KBM-7 (cell line): ENCODE measurements around the gene BAIAP2L1.

Source experiments
- DNase-seq: peaks from one replicate; pipeline ENCODE4 v3.0.0-alpha.2; 2015
- in situ Hi-C: fragments of 300-500 bp; cut with MboI; formaldehyde crosslinking; loops from 2 replicates; pipeline ENCODE4 v1.14.3; 2020; ENCODE audit warnings: low sequenced_read_pairs, low pct_unique_long_range_greater_than_20kb, mixed read lengths

BAIAP2L1 gene

DNA sequence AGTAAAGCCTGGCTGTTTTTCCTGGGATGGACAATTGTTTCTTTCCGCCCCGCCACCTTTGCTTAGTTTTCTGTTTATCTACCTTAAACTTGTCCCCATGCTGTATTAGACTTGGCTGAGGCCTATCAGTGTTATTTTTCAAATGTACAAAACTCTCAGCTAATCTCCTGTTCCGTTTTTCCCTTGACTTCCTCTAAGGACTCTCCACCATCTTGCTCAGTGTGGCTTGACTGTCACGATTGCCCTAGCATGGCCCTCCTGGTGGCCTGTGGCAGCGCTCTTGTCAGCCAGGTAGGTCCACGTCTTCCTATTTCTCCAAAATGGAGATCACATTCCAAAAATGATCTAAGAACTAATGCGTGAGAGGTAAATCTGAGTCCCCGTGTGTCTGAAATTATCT lies 36.7 kb downstream of the BAIAP2L1 start:
- no peak for DNase-seq
- in situ Hi-C loops = no loop called here

GRCh38 chr7:98362517-98362916 lies 38.4 kb downstream of the BAIAP2L1 start:
- DNase-seq = no peak
- in situ Hi-C loops = no loop called here

- in situ Hi-C loops = no loop called here
- no peak for DNase-seq
Measured at GRCh38 chr7:98360221-98361130, 40.4 kb downstream of the BAIAP2L1 start.

DNA sequence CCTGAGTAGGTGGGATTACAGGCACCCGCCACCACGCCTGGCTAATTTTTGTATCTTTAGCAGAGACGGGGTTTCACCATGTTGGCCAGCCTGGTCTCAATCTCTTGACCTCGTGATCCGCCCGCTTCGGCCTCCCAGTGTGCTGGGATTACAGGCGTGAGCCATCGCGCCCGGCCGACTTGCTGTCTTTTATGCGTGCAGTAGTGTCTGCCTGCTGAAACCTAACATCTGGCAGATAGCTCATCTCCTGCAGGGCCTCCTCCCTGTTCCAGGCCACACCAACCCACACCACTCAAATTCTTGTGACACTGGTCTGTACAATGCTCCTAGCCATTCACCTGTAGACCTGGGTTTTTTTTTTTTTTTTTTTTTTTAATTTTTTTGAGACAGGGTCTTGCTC lies 41.5 kb downstream of the BAIAP2L1 start:
- no peak for DNase-seq
- in situ Hi-C loops = no loop called here

- DNase-seq = no peak
- in situ Hi-C loops = no loop called here
Measured at GRCh38 chr7:98358706-98359105, 42.2 kb downstream of the BAIAP2L1 start.

GRCh38 chr7:98357751-98358161 lies 43.1 kb downstream of the BAIAP2L1 start:
- no peak for DNase-seq
- in situ Hi-C loops = no loop called here

DNA sequence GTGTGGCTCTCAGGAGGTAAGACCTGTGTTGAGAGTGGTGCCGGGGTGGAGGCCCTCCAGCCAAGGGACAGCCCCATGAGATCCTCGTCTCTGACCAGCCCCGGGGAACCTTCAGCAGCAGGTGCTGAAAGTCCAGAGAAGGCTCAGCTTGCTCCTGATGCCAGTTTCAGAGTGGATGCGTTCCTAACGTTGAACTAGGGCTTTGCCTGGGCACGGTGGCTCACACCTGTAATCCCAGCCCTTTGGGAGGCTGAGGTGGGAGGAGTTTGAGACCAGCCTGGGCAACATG lies 45.7 kb downstream of the BAIAP2L1 start:
- in situ Hi-C loops = no loop called here
- no peak for DNase-seq

- DNase-seq = no peak
- in situ Hi-C loops = no loop called here
Measured at GRCh38 chr7:98354511-98355249, 46.2 kb downstream of the BAIAP2L1 start.

- no peak for DNase-seq
- in situ Hi-C loops = no loop called here
Measured at GRCh38 chr7:98354052-98354451, 46.8 kb downstream of the BAIAP2L1 start.

GRCh38 chr7:98352621-98353020 lies 48.3 kb downstream of the BAIAP2L1 start:
- in situ Hi-C loops = no loop called here
- no peak for DNase-seq

GRCh38 chr7:98351136-98351535 lies 49.8 kb downstream of the BAIAP2L1 start:
- no peak for DNase-seq
- in situ Hi-C loops = no loop called here

GRCh38 chr7:98348726-98349474 lies 52.0 kb downstream of the BAIAP2L1 start:
- in situ Hi-C loops = no loop called here
- no peak for DNase-seq

- no peak for DNase-seq
- in situ Hi-C loops = no loop called here
Measured at GRCh38 chr7:98346515-98347069, 54.3 kb downstream of the BAIAP2L1 start.

DNA sequence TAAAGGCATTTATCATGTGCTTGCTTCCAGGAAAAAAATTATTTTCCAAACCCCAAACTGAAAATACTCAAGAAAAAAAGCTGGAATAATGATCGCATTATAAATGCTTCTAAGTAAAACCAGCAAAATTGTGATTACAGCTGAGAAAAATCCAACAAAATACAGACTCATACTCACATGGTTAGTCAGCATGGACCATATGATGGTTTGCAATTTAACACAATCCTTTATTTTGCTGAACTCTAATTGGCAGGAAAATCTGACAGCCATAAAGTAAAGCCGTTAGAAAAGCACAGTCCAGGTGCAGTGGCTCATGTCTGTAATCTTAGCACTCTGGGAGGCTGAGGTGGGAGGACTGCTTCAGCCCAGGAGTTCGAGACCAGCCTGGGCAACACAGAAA lies 59.8 kb downstream of the BAIAP2L1 start:
- DNase-seq = no peak
- in situ Hi-C loops = no loop called here

DNA sequence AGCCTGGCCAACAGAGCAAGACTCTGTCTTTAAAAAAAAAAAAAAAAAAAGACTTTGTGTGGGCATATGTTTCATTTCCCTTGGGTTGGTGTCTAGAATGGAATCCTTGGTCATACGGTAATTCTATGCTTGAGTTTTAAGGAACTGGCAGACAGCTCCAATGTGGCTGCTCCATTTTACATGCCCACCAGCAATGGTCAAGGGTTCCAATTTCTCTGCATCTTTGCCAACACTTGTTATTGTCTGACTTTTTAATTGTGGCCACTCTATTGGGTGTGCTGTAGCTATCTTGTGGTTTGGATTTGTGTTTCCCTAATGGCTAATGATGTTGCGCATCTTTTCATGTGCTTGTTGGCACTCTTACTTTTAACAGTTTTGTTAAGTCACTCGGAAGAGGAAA lies 61.8 kb downstream of the BAIAP2L1 start:
- in situ Hi-C loops = no loop called here
- no peak for DNase-seq

DNA sequence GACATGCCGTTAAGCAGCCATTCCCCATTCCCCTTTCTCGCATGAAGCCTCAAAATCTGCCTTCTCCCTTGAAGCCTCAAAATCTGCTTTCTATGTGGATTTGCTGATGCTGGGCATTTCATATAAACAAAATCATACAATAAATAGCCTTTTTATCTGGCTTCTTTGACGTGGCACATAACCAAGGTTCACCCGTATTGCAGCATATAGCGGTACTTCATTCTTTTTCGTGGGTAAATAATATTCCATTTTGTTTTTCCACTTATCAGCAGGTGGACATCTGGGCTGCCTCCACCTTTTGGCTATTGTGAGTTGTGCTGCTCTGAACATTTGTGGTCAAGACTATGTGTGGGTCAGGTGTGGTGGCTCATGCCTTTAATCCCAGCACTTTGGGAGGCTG lies 62.4 kb downstream of the BAIAP2L1 start:
- in situ Hi-C loops = no loop called here
- DNase-seq = no peak

GRCh38 chr7:98335411-98335977 lies 65.4 kb downstream of the BAIAP2L1 start:
- DNase-seq = no peak
- in situ Hi-C loops = no loop called here

DNA sequence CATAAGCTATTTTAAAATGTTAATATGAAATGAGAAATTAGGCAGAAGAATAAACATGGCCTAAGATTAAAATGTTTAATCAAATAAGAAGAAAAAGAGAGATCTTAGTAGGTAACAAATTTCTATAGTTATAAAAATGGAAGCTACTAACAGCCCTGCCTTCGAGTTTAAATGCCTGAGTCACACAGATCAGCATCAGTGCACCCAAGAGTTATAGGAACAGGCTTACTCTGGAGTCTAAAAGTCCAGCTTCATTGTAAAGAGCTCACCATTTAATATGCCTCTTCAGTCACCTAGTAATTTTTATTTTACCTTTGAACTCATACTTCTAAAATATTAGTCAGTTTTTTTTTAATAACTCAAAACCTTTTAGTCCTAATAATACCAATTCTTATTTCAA lies 66.8 kb downstream of the BAIAP2L1 start:
- in situ Hi-C loops = no loop called here
- no peak for DNase-seq

- in situ Hi-C loops = no loop called here
- no peak for DNase-seq
Measured at GRCh38 chr7:98330926-98331529, 69.9 kb downstream of the BAIAP2L1 start.
